Measurements from ENCODE around the gene CREB3. TPM values are rescaled to one million over a fixed set of nuclear protein-coding genes. Genes with fewer than 3 reads are reported as not detected.

The CREB3 gene
- total and polyA plus RNA-seq, 2 of the 4 experiments (the other 2 are of a cell fraction) = 60.7 to 106 TPM

DNA sequence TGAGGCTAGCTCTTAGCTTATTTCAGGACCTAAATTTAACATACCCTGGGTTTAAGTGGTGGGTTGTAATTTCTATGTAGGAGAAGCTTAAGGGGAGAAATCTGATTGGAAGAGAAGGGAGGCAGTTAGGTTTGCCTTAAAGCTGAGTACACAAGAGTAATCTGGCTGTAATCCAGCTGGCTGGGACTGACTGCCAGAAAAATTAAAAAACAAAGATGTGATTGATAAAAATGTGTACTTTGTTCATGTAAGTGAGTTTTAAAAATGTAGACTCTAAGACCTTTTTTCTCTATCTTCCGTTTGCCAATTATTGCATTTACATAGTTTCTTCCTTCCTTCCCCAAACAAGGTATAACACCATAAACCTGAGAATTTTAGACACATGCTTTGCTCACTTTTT, 39.1 kb downstream of the CREB3 start:
- in situ Hi-C loops (cut with MboI; ENCODE audit: low sequenced_read_pairs) = no loop called here
- ChIA-PET CTCF (interaction anchor here (1.0 kb wide), 1 partner anchor 18 kb away, joined by 3 read pairs; no protein-coding TSS in a partner anchor), POLR2A (ENCODE audit: unreplicated experiment) (no interaction called here)
- Histone ChIP-seq H4K91ac (ENCODE audit: insufficient read depth, low read depth, low read length) (no peak overlapping the region), H3K56ac (ENCODE audit: extremely low read depth, insufficient read depth, low read length) (no peak overlapping the region), H3K9me3 (ENCODE audit: control insufficient read depth, insufficient read depth, low read length) (no peaks in the 10 kb centered on the region), H4K20me1 (ENCODE audit: insufficient read depth, low read length) (no peaks in the 10 kb centered on the region), H2BK15ac (ENCODE audit: low read depth, low read length) (no peak overlapping the region), H3K4me1 (ENCODE audit: control insufficient read depth, insufficient read depth, low read length) (peaks cover 1% of the 10 kb centered on the region; the same call in 1 of the 2 replicates), H3K27me3 (ENCODE audit: control insufficient read depth, insufficient read depth, low read length) (peaks cover 28% of the 10 kb centered on the region), H3K14ac (replicated peaks; ENCODE audit: low read depth, low read length) (no peak overlapping the region), H2BK120ac (ENCODE audit: low read depth, low read length) (no peak overlapping the region), H3K9me1 (ENCODE audit: insufficient read depth, low read length) (no peaks in the 10 kb centered on the region), H2BK20ac (ENCODE audit: low read depth, low read length) (no peak overlapping the region), H3K9ac (ENCODE audit: low read depth, low read length) (no peak overlapping the region), H3K23ac (ENCODE audit: low read depth, low read length) (no peak overlapping the region), H3K36me3 (ENCODE audit: control insufficient read depth, insufficient read depth, low read length) (no peaks in the 10 kb centered on the region), H3K27ac (ENCODE audit: insufficient read depth, low read length) (no peak overlapping the region), H3K79me1 (ENCODE audit: low read depth in 1 of 2, low read length in 2 of 2) (no peaks in the 10 kb centered on the region), H4K8ac (ENCODE audit: low read depth in 2 of 2, low read length in 2 of 2) (no peak overlapping the region), H3K18ac (ENCODE audit: low read depth, low read length) (no peak overlapping the region), H3K4me3 (ENCODE audit: insufficient read depth, low read depth, low read length) (no peak overlapping the region), H3K4ac (ENCODE audit: low read depth, low read length) (no peak overlapping the region), H2BK5ac (ENCODE audit: low read depth, low read length, poor library complexity, severe bottlenecking) (no peak overlapping the region), H4K5ac (ENCODE audit: low read depth, low read length) (no peak overlapping the region), H2AK5ac (ENCODE audit: low read depth, low read length) (no peak overlapping the region), H2AK9ac (replicated peaks; ENCODE audit: low read depth, low read length, poor library complexity) (no peak overlapping the region), H3K4me2 (ENCODE audit: low read depth, low read length) (no peak overlapping the region), H2AFZ (replicated peaks; ENCODE audit: low read length, poor library complexity) (no peak overlapping the region)
- intact Hi-C loops (cut with micrococcal nuclease) = no loop called here
- no TSS peak for BruUV-seq (replicated peaks)
- dilution Hi-C loops (cut with HindIII; ENCODE audit: low sequenced_read_pairs, unreplicated experiment) = no loop called here
- WGBS, 2 experiments (ENCODE audit: extremely low coverage in 2 of 2, insufficient read length in 1 of 2) = no CpG with 5 or more reads among the region's 1 CpG
- peak; percentile 32; the same call in 1 of the 2 replicates for ATAC-seq (ENCODE audit: low read depth)
- TF ChIP-seq, protein P1, sequence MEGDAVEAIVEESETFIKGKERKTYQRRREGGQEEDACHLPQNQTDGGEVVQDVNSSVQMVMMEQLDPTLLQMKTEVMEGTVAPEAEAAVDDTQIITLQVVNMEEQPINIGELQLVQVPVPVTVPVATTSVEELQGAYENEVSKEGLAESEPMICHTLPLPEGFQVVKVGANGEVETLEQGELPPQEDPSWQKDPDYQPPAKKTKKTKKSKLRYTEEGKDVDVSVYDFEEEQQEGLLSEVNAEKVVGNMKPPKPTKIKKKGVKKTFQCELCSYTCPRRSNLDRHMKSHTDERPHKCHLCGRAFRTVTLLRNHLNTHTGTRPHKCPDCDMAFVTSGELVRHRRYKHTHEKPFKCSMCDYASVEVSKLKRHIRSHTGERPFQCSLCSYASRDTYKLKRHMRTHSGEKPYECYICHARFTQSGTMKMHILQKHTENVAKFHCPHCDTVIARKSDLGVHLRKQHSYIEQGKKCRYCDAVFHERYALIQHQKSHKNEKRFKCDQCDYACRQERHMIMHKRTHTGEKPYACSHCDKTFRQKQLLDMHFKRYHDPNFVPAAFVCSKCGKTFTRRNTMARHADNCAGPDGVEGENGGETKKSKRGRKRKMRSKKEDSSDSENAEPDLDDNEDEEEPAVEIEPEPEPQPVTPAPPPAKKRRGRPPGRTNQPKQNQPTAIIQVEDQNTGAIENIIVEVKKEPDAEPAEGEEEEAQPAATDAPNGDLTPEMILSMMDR (conservative IDR thresholded peaks at IDR 0.05; ENCODE audit: low read depth, low read length) = no peak
- TF ChIP-seq, protein P2, sequence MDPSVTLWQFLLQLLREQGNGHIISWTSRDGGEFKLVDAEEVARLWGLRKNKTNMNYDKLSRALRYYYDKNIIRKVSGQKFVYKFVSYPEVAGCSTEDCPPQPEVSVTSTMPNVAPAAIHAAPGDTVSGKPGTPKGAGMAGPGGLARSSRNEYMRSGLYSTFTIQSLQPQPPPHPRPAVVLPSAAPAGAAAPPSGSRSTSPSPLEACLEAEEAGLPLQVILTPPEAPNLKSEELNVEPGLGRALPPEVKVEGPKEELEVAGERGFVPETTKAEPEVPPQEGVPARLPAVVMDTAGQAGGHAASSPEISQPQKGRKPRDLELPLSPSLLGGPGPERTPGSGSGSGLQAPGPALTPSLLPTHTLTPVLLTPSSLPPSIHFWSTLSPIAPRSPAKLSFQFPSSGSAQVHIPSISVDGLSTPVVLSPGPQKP (IDR thresholded peaks at IDR 0.05; ENCODE audit: borderline replicate concordance, low read depth, low read length) = no peak
- TF ChIP-seq RFX5 (IDR thresholded peaks at IDR 0.05; ENCODE audit: low read depth, low read length) (no peak), RCOR1 (IDR thresholded peaks at IDR 0.05; ENCODE audit: insufficient replicate concordance, low read length) (no peak), POLR2A (IDR thresholded peaks at IDR 0.05; ENCODE audit: low read depth, low read length) (no peak), MAZ (IDR thresholded peaks at IDR 0.05; ENCODE audit: borderline replicate concordance, low read depth, low read length) (no peak), BHLHE40 (IDR thresholded peaks at IDR 0.05; ENCODE audit: low read depth, low read length) (no peak), FOS (IDR thresholded peaks at IDR 0.05; ENCODE audit: low read depth, low read length) (no peak), CHD1 (IDR thresholded peaks at IDR 0.05; ENCODE audit: low read depth, low read length) (no peak), MXI1 (IDR thresholded peaks at IDR 0.05; ENCODE audit: borderline replicate concordance, low read depth, low read length) (no peak), RAD21 (IDR thresholded peaks at IDR 0.05; ENCODE audit: low read length) (no peak), MAFK (IDR thresholded peaks at IDR 0.05; ENCODE audit: low read depth, low read length) (no peak), SMC3 (IDR thresholded peaks at IDR 0.05; ENCODE audit: low read depth, low read length) (no peak), NFE2L2 (IDR thresholded peaks at IDR 0.05; ENCODE audit: low read depth, low read length) (no peak), CEBPB (IDR thresholded peaks at IDR 0.05; ENCODE audit: low read depth, low read length) (no peak)
- TF ChIP-seq, protein P3, sequence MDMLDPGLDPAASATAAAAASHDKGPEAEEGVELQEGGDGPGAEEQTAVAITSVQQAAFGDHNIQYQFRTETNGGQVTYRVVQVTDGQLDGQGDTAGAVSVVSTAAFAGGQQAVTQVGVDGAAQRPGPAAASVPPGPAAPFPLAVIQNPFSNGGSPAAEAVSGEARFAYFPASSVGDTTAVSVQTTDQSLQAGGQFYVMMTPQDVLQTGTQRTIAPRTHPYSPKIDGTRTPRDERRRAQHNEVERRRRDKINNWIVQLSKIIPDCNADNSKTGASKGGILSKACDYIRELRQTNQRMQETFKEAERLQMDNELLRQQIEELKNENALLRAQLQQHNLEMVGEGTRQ (IDR thresholded peaks at IDR 0.05; ENCODE audit: low read depth, low read length) = no peak
- no peak for DNase-seq

Measured in IMR-90 (cell line).